Brain microvascular endothelial cell (primary cell): ENCODE measurements around the gene RPA1.

Source experiments
- DNase-seq: peaks from one replicate; pipeline ENCODE4 v3.0.0-alpha.2; 2020
- H3K27ac ChIP-seq: fragments of 250-450 bp; sonication (Bioruptor Pico); 2 replicates; pipeline ENCODE4 v1.5.1; 2020; ENCODE audit warnings: mild to moderate bottlenecking, moderate library complexity
- H3K27me3 ChIP-seq: fragments of 250-450 bp; sonication (Bioruptor Pico); replicated peaks from 2 replicates; pipeline ENCODE4 v1.5.1; 2020; ENCODE audit warnings: mild to moderate bottlenecking
- H3K36me3 ChIP-seq: fragments of 250-450 bp; sonication (Bioruptor Pico); replicated peaks from 2 replicates; pipeline ENCODE4 v1.5.1; 2020; ENCODE audit warnings: mild to moderate bottlenecking
- H3K4me3 ChIP-seq: 2 replicates; pipeline ENCODE4 v1.5.1; 2011; ENCODE audit warnings: low read depth, mild to moderate bottlenecking, control low read depth, low read length, moderate library complexity
- CTCF ChIP-seq: IDR thresholded peaks from 2 replicates; pipeline ENCODE4 v1.5.1; 2011; ENCODE audit warnings: low read depth, mild to moderate bottlenecking, moderate library complexity, low read length, control low read depth, inconsistent platforms; ENCODE audit errors: missing control alignments
- in situ Hi-C: cut with HindIII; loops from 2 replicates; pipeline ENCODE4 v1.10.0; 2017; ENCODE audit warnings: low sequenced_read_pairs, low pct_ligation_motif_present

Gene RPA1

GRCh38 chr17:1786708-1787107 lies 43.1 kb upstream of the RPA1 start:
- no peak overlapping the region for H3K4me3 ChIP-seq
- no peak overlapping the region for H3K27ac ChIP-seq
- in situ Hi-C loops: loop anchor here (10.0 kb wide), 1 partner anchor 72 kb away; the partner anchor contains the start of gene TLCD2
- peaks cover 4% of the 10 kb centered on the region for H3K36me3 ChIP-seq
- no peak for DNase-seq
- no peaks in the 10 kb centered on the region for H3K27me3 ChIP-seq
- TF ChIP-seq CTCF: no peak

GRCh38 chr17:1787301-1787902 lies 42.4 kb upstream of the RPA1 start:
- DNase-seq: peak; percentile 95
- no peak for TF ChIP-seq CTCF
- Histone ChIP-seq H3K36me3 (peaks cover 4% of the 10 kb centered on the region), H3K27ac (peak overlapping the region; percentile 61), H3K27me3 (no peaks in the 10 kb centered on the region), H3K4me3 (no peak overlapping the region)
- in situ Hi-C loops: loop anchor here (10.0 kb wide), 1 partner anchor 73 kb away; the partner anchor contains the start of gene TLCD2

- in situ Hi-C loops: loop anchor here (10.0 kb wide), 1 partner anchor 75 kb away; the partner anchor contains the start of gene TLCD2
- H3K4me3 ChIP-seq: no peak overlapping the region
- H3K36me3 ChIP-seq: peaks cover 4% of the 10 kb centered on the region
- no peaks in the 10 kb centered on the region for H3K27me3 ChIP-seq
- H3K27ac ChIP-seq: no peak overlapping the region
- no peak for DNase-seq
- no peak for TF ChIP-seq CTCF
Observed at GRCh38 chr17:1789936-1790335, 39.9 kb upstream of the RPA1 start.

- no peak for DNase-seq
- H3K27me3 ChIP-seq: no peaks in the 10 kb centered on the region
- H3K36me3 ChIP-seq: no peaks in the 10 kb centered on the region
- H3K27ac ChIP-seq: no peak overlapping the region
- TF ChIP-seq CTCF: no peak
- H3K4me3 ChIP-seq: no peak overlapping the region
- in situ Hi-C loops: no loop called here
Observed at GRCh38 chr17:1792495-1793446, 37.0 kb upstream of the RPA1 start.

- H3K36me3 ChIP-seq: no peaks in the 10 kb centered on the region
- no peak overlapping the region for H3K27ac ChIP-seq
- in situ Hi-C loops: no loop called here
- TF ChIP-seq CTCF: no peak
- DNase-seq: no peak
- no peaks in the 10 kb centered on the region for H3K27me3 ChIP-seq
- H3K4me3 ChIP-seq: no peak overlapping the region
Observed at GRCh38 chr17:1793447-1793806, 36.4 kb upstream of the RPA1 start.
